Endothelial cell of umbilical vein (primary cell): Measurements from ENCODE around the gene OPCML. TPM values are rescaled to one million over a fixed set of nuclear protein-coding genes. Genes with fewer than 3 reads are reported as not detected.

ENCODE experiments used
- BruUV-seq: library from RNA; stranded (reverse); fragments of 400-500 nt; replicated peaks from 2 replicates; lab custom pipeline; 2021; lab: Mats Ljungman, UMichigan
- CTCF ChIA-PET: fragments of 300-600, 350-600 bp; sonication (Branson Sonifier 250); formaldehyde crosslinking; loops from one replicate; lab custom pipeline; 2021; ENCODE audit warnings: antibody characterized with exemption, inconsistent platforms; lab: Charles Lee
- POLR2A ChIA-PET: fragments of 300-600, 350-600 bp; sonication (Branson Sonifier 250); formaldehyde crosslinking; loops from one replicate; lab custom pipeline; 2021; ENCODE audit warnings: antibody characterized with exemption, inconsistent platforms; lab: Charles Lee
- DNase-seq: peaks from one replicate; pipeline ENCODE4 v3.0.0-alpha.2; 2011; ENCODE audit warnings: low read depth, low spot score
- FAIRE-seq: peaks from 2 replicates; lab custom pipeline; 2011; peaks lifted over from hg19 to GRCh38; lab: Jason Lieb, UNC
- H2AFZ ChIP-seq: 2 replicates; pipeline ENCODE4 v1.6.0; 2012; ENCODE audit warnings: low read depth, low read length, control low read depth, inconsistent platforms
- H3K27ac ChIP-seq: 2 replicates; pipeline ENCODE4 v1.5.1; 2011; ENCODE audit warnings: low read depth, mild to moderate bottlenecking, control low read depth, low read length, moderate library complexity; ENCODE audit not compliant: insufficient read depth
- H3K27me3 ChIP-seq, 2 experiments: 2 replicates each; pipeline versions ENCODE4 v1.6.0 to v1.6.1; 2011; ENCODE audit warnings: low read length in 2 of 2, mixed read lengths in 1 of 2; ENCODE audit not compliant: control insufficient read depth in 2 of 2, insufficient read depth in 2 of 2
- H3K36me3 ChIP-seq, 2 experiments: 2 replicates in 1 of 2; 3 replicates in 1 of 2; pipeline ENCODE4 v1.5.1; 2011; ENCODE audit warnings: low read length in 2 of 2, mild to moderate bottlenecking in 1 of 2, moderate library complexity in 1 of 2; ENCODE audit not compliant: control insufficient read depth in 2 of 2, insufficient read depth in 2 of 2; ENCODE audit errors: extremely low read depth in 1 of 2
- H3K4me1 ChIP-seq: 3 replicates; pipeline ENCODE4 v1.5.1; 2011; ENCODE audit warnings: mild to moderate bottlenecking, low read length; ENCODE audit not compliant: control insufficient read depth, insufficient read depth; ENCODE audit errors: extremely low read depth
- H3K4me2 ChIP-seq: 2 replicates; pipeline ENCODE4 v1.6.1; 2011; ENCODE audit warnings: low read length, control low read depth, mixed read lengths; ENCODE audit not compliant: insufficient read depth
- H3K4me3 ChIP-seq, 3 experiments: fragments of 200-600 bp in 1 of 3; sonication (generic), shearing (Covaris generic) in 1 of 3; replicated peaks in 1 of 3; 2 replicates each; pipeline ENCODE4 v1.5.1; 2011 to 2016; ENCODE audit warnings: control low read depth in 3 of 3, low read length in 3 of 3, mild to moderate bottlenecking in 2 of 3, inconsistent platforms in 1 of 3, low read depth in 1 of 3, moderate library complexity in 1 of 3; ENCODE audit not compliant: insufficient read depth in 1 of 3
- H3K79me2 ChIP-seq: 2 replicates; pipeline ENCODE4 v1.6.0; 2012; ENCODE audit warnings: low read length, inconsistent platforms; ENCODE audit not compliant: control insufficient read depth, insufficient read depth
- H3K9ac ChIP-seq: replicated peaks from 2 replicates; pipeline ENCODE3; 2011; ENCODE audit warnings: low read length, control low read depth; ENCODE audit not compliant: insufficient read depth; ENCODE audit errors: extremely low read depth
- H3K9me1 ChIP-seq: replicated peaks from 3 replicates; pipeline ENCODE4 v1.6.0; 2011; ENCODE audit warnings: mild to moderate bottlenecking, low read length; ENCODE audit not compliant: control insufficient read depth, insufficient read depth; ENCODE audit errors: extremely low read depth
- H3K9me3 ChIP-seq: replicated peaks from 2 replicates; pipeline ENCODE4 v1.5.1; 2012; ENCODE audit warnings: low read length, inconsistent platforms; ENCODE audit not compliant: control insufficient read depth, insufficient read depth
- H4K20me1 ChIP-seq: replicated peaks from 2 replicates; pipeline ENCODE3; 2011; ENCODE audit warnings: mild to moderate bottlenecking, low read length; ENCODE audit not compliant: control insufficient read depth, insufficient read depth; ENCODE audit errors: extremely low read depth
- CTCF ChIP-seq, 2 donors: IDR thresholded peaks; 1 replicate in 1 of 2; 2 replicates in 1 of 2; pipeline ENCODE4 v1.5.1; 2011; ENCODE audit warnings: low read length in 2 of 2, mild to moderate bottlenecking in 2 of 2, moderate library complexity in 2 of 2, control low read depth in 1 of 2, inconsistent platforms in 1 of 2, low read depth in 1 of 2; ENCODE audit not compliant: insufficient read depth in 1 of 2; ENCODE audit errors: extremely low read depth in 1 of 2
- EZH2 ChIP-seq: IDR thresholded peaks from 2 replicates; pipeline ENCODE4 v1.6.1; 2012; ENCODE audit warnings: borderline replicate concordance, low read depth, mild to moderate bottlenecking, moderate library complexity, low read length, inconsistent platforms; ENCODE audit not compliant: severe bottlenecking
- FOS ChIP-seq: IDR thresholded peaks from 2 replicates; pipeline ENCODE4 v1.6.1; 2011; ENCODE audit warnings: mild to moderate bottlenecking, low read length, moderate library complexity, borderline replicate concordance; ENCODE audit not compliant: insufficient read depth
- GATA2 ChIP-seq: IDR thresholded peaks from 2 replicates; pipeline ENCODE4 v1.7.0; 2011; ENCODE audit warnings: low read depth, mild to moderate bottlenecking, moderate library complexity, mixed read lengths, low read length; ENCODE audit not compliant: insufficient read length, insufficient read depth
- JUN ChIP-seq: IDR thresholded peaks from 2 replicates; pipeline ENCODE4 v1.6.1; 2011; ENCODE audit warnings: borderline replicate concordance, low read depth; ENCODE audit not compliant: insufficient read length, insufficient read depth
- MAX ChIP-seq: IDR thresholded peaks from 2 replicates; pipeline ENCODE4 v1.6.1; 2011; ENCODE audit not compliant: insufficient read depth, insufficient read length
- MYC ChIP-seq: IDR thresholded peaks from one replicate; pipeline ENCODE4 v1.6.1; 2011; ENCODE audit warnings: mild to moderate bottlenecking, low read depth, low read length
- POLR2A ChIP-seq: IDR thresholded peaks from 2 replicates; pipeline ENCODE4 v1.6.1; 2012; ENCODE audit warnings: low read depth, mild to moderate bottlenecking, control low read depth, low read length
- POLR2AphosphoS5 ChIP-seq: IDR thresholded peaks from 2 replicates; pipeline ENCODE4 v1.6.1; 2012; ENCODE audit warnings: low read depth, mild to moderate bottlenecking, control low read depth, low read length, moderate library complexity; ENCODE audit not compliant: insufficient read depth
- dilution Hi-C: fragments of 300-500 bp; cut with MboI; formaldehyde crosslinking; loops from one replicate; pipeline ENCODE4 v1.15.0; 2019; ENCODE audit warnings: low sequenced_read_pairs; ENCODE audit not compliant: extremely low pct_ligation_motif_present
- intact Hi-C: fragments of 100-400 bp; cut with micrococcal nuclease; formaldehyde crosslinking; loops from one replicate; pipeline ENCODE4 v1.10.0; 2022
- polyA plus RNA-seq, 4 experiments: library from polyadenylated mRNA; depleted of rRNA in 3 of 4; stranded (reverse) in 3 of 4; unstranded in 1 of 4; fragments of >200 nt; gene quantifications; 2 replicates each; pipeline versions ENCODE4 v1.2.1 to v1.2.3, GENCODE V29; 2011 to 2012; ENCODE audit warnings: missing spikeins in 1 of 4
- total RNA-seq: library from RNA; stranded (reverse); gene quantifications from 2 replicates; pipeline ENCODE4 v1.2.3, GENCODE V29; 2021

The OPCML gene
- total and polyA plus RNA-seq, 2 donors (not counting 3 experiments of a cell fraction or from before 2014, with no cell fraction given): not detected

GRCh38 chr11:133154076-133154475 is 378.2 kb downstream of the OPCML start:
- Histone ChIP-seq H3K9ac (no peak overlapping the region), H3K79me2 (no peaks in the 10 kb centered on the region), H3K4me1 (no peaks in the 10 kb centered on the region), H3K4me2 (no peak overlapping the region), H2AFZ (no peak overlapping the region), H3K27me3 (no peaks in the 10 kb centered on the region), H3K27ac (no peak overlapping the region), H3K9me3 (no peaks in the 10 kb centered on the region), H3K9me1 (no peaks in the 10 kb centered on the region), H3K4me3 (no peak overlapping the region), H3K36me3 (no peaks in the 10 kb centered on the region), H4K20me1 (no peaks in the 10 kb centered on the region)
- no peak for TF ChIP-seq POLR2AphosphoS5
- no peak for TF ChIP-seq CTCF (IDR thresholded peaks at IDR 0.05; ENCODE audit: extremely low read depth in 1 of 2, insufficient read depth in 1 of 2, low read depth in 1 of 2, low read length in 2 of 2)
- TF ChIP-seq EZH2: no peak
- TF ChIP-seq POLR2A: no peak
- TF ChIP-seq GATA2: no peak
- TF ChIP-seq JUN: no peak
- TF ChIP-seq MYC: no peak
- no peak for TF ChIP-seq MAX
- no peak for TF ChIP-seq FOS
- intact Hi-C loops: no loop called here
- dilution Hi-C loops: no loop called here
- no TSS peak for BruUV-seq
- no peak for DNase-seq
- FAIRE-seq: no peak
- CTCF ChIA-PET: no interaction called here
- POLR2A ChIA-PET: no interaction called here
